K562 (cell line): ENCODE results near the gene YBX3. TPM values are rescaled to one million over a fixed set of nuclear protein-coding genes. Genes with fewer than 3 reads are reported as not detected.

Experiments used
- MCM2 ChIP-seq: fragments of 450-650 bp; IDR thresholded peaks from 2 replicates; pipeline ENCODE4 v1.6.1; 2017; ENCODE audit warnings: low read depth, mild to moderate bottlenecking
- ZNF318 ChIP-seq, 2 experiments: fragments of 450-650 bp; IDR thresholded peaks; 2 replicates each; pipeline ENCODE4 v1.6.1; 2016; ENCODE audit warnings: mild to moderate bottlenecking in 2 of 2, borderline replicate concordance in 1 of 2, low read depth in 1 of 2, moderate library complexity in 1 of 2
- polyA plus RNA-seq, 8 experiments: library from polyadenylated mRNA; depleted of rRNA in 4 of 8; stranded (reverse) in 5 of 8; unstranded in 3 of 8; fragments of >200 nt; fragmentation: Nextera tagmentation in 2 of 8; fragmentation: Illumina TruSeq in 1 of 8; extraction: Ambion mirVana in 2 of 8; extraction: Trizol in 1 of 8; gene quantifications; 2 replicates each; pipeline versions ENCODE4 v1.2.1 to v1.2.3, GENCODE V29; 2011 to 2014; ENCODE audit warnings: inconsistent platforms in 1 of 8, missing spikeins in 1 of 8
- total RNA-seq, 7 experiments: library from RNA; depleted of rRNA in 6 of 7; stranded (reverse); fragments of >200 nt in 6 of 7; fragmentation: Illumina TruSeq in 2 of 7; extraction: Trizol in 2 of 7; gene quantifications; 2 replicates each; pipeline versions ENCODE4 v1.2.1 to v1.2.3, GENCODE V29; 2011 to 2021; ENCODE audit warnings: low replicate concordance in 1 of 7

Gene YBX3
- total and polyA plus RNA-seq, 9 of the 15 experiments (the other 6 are each of a cell fraction or from before 2014, with no cell fraction given) = 47.0 to 239 (median 81.5) TPM

- no peak for TF ChIP-seq MCM2
- TF ChIP-seq ZNF318 (IDR thresholded peaks at IDR 0.05; ENCODE audit: borderline replicate concordance in 1 of 2, low read depth in 1 of 2) = no peak
- TF ChIP-seq, all 486 proteins: peak for 0
Measured at GRCh38 chr12:10701843-10702242, 21.3 kb downstream of the YBX3 start (continued).
